Measurements from ENCODE around the gene PTPRE.

GRCh38 chr10:127953876-127954275 is 47.0 kb downstream of the PTPRE start:
- TF ChIP-seq PRRX2 (CRISPR knock-in tag; IDR thresholded peaks at IDR 0.05): no peak
- TF ChIP-seq ESRRA (CRISPR knock-in tag; IDR thresholded peaks at IDR 0.05; ENCODE audit: borderline replicate concordance): no peak
- TF ChIP-seq NFYB (CRISPR knock-in tag; conservative IDR thresholded peaks at IDR 0.05; ENCODE audit: low read depth): no peak
- no peak for TF ChIP-seq PREB (CRISPR knock-in tag; IDR thresholded peaks at IDR 0.05; ENCODE audit: borderline replicate concordance)
- no peak for TF ChIP-seq CTCF (IDR thresholded peaks at IDR 0.05)
- no peak for TF ChIP-seq MAX (CRISPR knock-in tag; IDR thresholded peaks at IDR 0.05)
